GDM1 (cell line): Measurements from ENCODE around the gene ZNF80.

ENCODE experiments used
- DNase-seq: peaks from one replicate; lab custom pipeline; 2025; lab: John Stamatoyannopoulos, UW

The ZNF80 gene

GRCh38 chr3:114218578-114219185, 18.7 kb downstream of the ZNF80 start:
- DNase-seq, result no peak

GRCh38 chr3:114218006-114218405, 19.4 kb downstream of the ZNF80 start:
- no peak for DNase-seq

- DNase-seq, result no peak
Observed at GRCh38 chr3:114217266-114217665, 20.1 kb downstream of the ZNF80 start.

GRCh38 chr3:114216186-114216970, 21.0 kb downstream of the ZNF80 start:
- no peak for DNase-seq

DNA sequence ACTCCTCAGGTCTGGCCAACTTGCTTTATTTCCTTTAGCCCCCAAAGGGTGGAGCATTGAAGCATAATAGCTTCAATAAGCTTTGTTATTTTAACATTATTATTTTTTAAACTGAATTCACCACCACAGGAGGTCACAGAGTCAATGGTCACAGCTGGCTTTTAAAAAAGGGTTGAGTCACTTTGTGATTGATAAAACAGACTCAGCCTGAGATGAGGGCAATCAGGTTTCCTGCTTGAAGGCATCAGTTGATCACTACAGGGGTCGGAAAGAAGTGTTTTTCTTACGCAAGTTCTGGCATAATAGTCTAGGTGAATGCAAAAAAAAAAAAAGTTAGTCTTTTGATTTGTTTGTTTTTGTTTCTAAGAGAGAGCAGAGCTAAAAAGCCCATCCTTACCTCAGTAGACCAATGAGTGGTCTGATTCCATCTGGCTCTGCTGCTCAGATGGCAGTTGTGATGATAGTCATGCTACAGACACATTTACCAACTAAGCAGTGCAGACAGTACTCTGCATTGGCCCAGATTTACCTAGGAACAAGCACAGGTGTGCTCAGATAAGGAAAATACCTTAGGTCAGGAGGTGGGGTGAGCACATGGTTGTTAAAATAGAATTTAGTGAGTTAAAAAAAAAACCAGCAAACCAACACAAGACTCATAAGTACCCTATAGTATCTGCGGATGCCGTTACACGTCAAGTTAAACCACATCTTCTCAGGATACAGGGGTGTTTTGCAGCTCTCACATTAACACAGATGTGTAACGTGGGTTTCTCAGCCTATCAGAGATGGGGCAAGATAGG, 22.6 kb downstream of the ZNF80 start:
- DNase-seq, result no peak

GRCh38 chr3:114213627-114214541, 23.5 kb downstream of the ZNF80 start:
- DNase-seq, result no peak

DNA sequence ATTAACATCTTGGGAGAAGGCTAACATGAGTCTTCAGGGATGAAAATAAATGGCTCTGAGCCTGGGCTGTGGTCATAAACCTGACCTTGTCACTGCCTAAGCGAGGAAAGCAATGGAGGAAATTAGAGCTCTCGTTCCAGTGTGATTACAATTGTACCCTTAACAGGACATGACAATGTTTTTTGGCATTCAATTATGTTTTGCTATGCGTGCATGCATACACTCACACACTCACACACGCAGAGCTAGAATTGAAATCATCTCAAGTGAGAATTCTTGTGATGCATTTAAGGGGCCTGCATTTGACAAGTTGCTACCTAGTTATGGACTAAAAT, 24.1 kb downstream of the ZNF80 start:
- no peak for DNase-seq

- no peak for DNase-seq
Observed at GRCh38 chr3:114212646-114213045, 24.7 kb downstream of the ZNF80 start.

DNA sequence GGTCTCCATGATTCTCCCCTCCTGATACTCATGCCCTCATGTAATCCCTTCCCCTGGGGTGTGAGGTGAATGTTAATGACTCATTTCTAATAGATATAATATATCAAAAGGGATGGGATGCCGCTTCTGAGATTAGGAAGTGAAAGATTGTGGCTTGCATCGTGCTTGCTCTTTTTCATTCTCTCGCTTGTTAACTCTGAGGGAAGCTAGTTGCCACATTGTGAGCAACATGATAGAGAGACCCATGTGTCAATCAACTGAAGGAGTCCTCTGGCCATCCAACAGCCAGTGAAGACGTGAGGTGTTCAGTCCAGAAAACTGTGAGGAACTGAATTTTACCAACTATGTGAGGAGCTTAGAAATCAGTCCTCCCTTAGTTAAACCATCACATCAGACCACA, 29.6 kb downstream of the ZNF80 start:
- no peak for DNase-seq

DNA sequence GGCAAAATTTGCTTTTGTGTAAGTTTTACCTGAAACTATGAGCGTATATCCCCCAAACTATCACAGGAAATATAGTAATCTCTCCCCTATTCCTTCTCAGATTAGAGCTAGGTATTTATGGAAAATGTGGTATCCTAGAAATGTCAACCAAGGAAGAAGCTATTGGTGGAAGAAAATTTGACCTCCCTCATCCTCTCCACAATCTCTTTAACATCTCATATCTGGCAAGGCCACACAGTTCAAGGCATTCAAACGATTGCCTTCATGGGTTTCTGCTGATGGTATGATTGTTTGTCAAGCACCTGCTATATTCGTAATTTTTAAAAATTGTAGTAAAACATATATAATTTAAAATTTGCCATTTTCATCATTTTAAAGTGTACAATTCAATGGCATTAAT, 31.0 kb downstream of the ZNF80 start:
- no peak for DNase-seq

DNA sequence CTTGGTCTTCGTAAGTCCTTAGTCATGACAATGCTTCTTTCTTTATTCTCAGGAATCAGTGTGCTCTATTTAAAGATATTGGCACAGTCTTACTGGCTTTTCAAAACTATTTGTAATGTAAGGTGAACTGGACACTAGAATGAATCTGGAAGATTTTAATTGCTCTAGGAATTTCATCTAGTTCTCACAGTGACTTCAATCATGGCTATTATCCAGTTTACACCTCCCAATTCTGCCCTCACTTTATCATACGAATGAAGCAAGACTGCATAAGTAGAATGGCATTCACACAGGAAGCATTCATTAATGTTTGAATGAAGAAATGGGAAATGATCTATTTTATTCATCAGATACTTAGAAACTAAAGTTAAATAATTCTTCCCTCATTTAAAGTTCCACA, 31.8 kb downstream of the ZNF80 start:
- DNase-seq, result no peak

DNA sequence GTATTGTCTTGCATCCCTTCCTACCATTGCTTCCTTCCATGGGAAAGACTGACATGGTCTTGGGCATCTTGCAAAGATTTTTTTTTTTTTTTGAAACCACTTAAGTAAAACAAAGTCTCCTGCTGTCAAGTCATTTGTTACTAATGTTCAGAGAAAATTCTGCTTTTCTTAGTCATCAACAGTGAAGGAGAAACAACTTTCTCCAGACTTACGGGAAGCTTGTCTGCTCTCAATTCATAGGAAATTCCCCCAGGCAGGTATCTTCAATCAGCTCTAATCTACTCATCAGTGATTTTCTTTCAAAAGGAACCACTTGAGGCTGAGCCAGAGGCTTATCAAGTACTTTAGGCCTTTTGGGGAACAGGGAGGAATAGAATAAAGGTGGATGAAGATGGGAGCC, 42.6 kb downstream of the ZNF80 start:
- no peak for DNase-seq

DNA sequence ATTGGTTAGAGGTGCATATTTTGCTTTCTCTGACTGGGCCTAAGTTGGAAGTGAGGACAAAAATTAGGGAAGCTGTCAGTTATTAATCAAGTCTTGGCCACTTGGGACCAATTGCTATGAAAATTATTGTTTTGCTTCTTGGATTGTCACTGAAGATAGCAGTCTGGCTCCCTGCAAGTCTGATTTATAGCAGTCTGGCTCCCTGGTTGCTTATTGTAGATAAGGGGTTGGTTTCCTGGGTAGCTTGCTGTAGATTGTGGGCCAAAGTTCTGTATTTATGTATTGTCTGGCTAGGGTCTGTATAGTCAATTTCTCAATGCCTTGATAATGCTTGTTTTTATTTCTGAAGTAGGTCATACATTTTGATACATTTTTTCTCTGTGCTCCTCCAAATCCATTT, 45.2 kb downstream of the ZNF80 start:
- no peak for DNase-seq

DNA sequence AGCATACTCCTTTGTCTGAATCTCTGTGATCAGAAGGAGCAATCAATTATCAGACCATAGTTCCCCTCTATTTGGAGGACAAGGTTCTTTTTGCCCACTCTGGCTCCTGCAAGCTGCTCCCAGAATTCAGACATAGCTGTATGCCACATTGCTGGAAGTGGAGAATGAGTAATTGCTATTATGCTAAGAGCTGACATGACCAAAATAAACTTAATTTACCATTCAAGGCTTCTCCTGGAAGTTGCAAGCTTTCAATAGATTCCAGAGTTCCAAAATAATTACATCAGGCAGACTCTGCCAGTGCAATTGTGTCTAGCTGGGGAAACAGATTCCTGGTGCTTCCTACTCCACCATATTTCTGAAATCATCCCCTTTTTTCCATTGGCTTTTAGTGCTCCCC, 50.9 kb downstream of the ZNF80 start:
- no peak for DNase-seq
